Measurements from ENCODE around the gene CNOT2. TPM values are rescaled to one million over a fixed set of nuclear protein-coding genes. Genes with fewer than 3 reads are reported as not detected.

The CNOT2 gene
- total RNA-seq, 1 experiment from 2014 or later: 82.9 TPM

GRCh38 chr12:70230934-70231606 is 12.2 kb upstream of the CNOT2 start:
- H3K4ac ChIP-seq (ENCODE audit: low read depth, low read length): no peak overlapping the region
- H3K27ac ChIP-seq (ENCODE audit: insufficient read length, low read depth, low read length): no peak overlapping the region
- H3K4me2 ChIP-seq (ENCODE audit: insufficient read depth, insufficient read length, low read length): no peak overlapping the region
- WGBS (ENCODE audit: extremely low coverage, insufficient read length, low lambda C conversion rate): no CpG with 5 or more reads among the region's 2 CpGs
- H4K20me1 ChIP-seq (ENCODE audit: control insufficient read depth, insufficient read depth, insufficient read length): no peaks in the 10 kb centered on the region
- H3K27me3 ChIP-seq (ENCODE audit: insufficient read depth, low read length): no peaks in the 10 kb centered on the region
- Mint-ChIP-seq H3K4me1 (no peaks in the 10 kb centered on the region), H3K27me3 (ENCODE audit: low read depth) (no peaks in the 10 kb centered on the region), H3K36me3 (ENCODE audit: insufficient read depth in 1 of 3, low read depth in 3 of 3) (peaks cover 5 to 11% (median 10%) of the 10 kb centered on the region in 3 experiments; a peak in 6 of 7 replicates), H3K9me3 (peaks cover 3 to 4% of the 10 kb centered on the region in 2 experiments; a peak in 4 of 5 replicates), H3K4me3 (no peak overlapping the region), H3K27ac (peak overlapping the region in 1 of 3 experiments; percentile 15; a peak in 1 of 7 replicates)
- no peak overlapping the region for H4K8ac ChIP-seq (replicated peaks; ENCODE audit: insufficient read length, low read depth, low read length)
- H3K23me2 ChIP-seq (ENCODE audit: insufficient read length, low read depth, low read length, poor library complexity, severe bottlenecking): no peaks in the 10 kb centered on the region
- no peak overlapping the region for H3K9ac ChIP-seq (ENCODE audit: extremely low read depth, insufficient read length, low read length)
- H2BK120ac ChIP-seq (ENCODE audit: low read depth, low read length, poor library complexity, severe bottlenecking): no peak overlapping the region
- DNase-seq: no peak
- H3K4me1 ChIP-seq (ENCODE audit: insufficient read depth, low read length): no peaks in the 10 kb centered on the region
- H2BK5ac ChIP-seq (ENCODE audit: insufficient read length, low read length): no peak overlapping the region
- H2BK15ac ChIP-seq (ENCODE audit: low read depth, low read length): no peak overlapping the region
- no peak overlapping the region for H3K56ac ChIP-seq (ENCODE audit: insufficient read length, low read depth, low read length)
- no peaks in the 10 kb centered on the region for H3K79me2 ChIP-seq (ENCODE audit: insufficient read depth, low read length)
- H2AK5ac ChIP-seq (ENCODE audit: insufficient read length, low read length): no peak overlapping the region
- H2BK20ac ChIP-seq (ENCODE audit: low read depth, low read length, poor library complexity, severe bottlenecking): no peak overlapping the region
- no peak overlapping the region for H4K91ac ChIP-seq (ENCODE audit: insufficient read length, low read depth, low read length)
- no peak overlapping the region for H3T11ph ChIP-seq (ENCODE audit: low read length)
- no peak overlapping the region for H4K5ac ChIP-seq (ENCODE audit: insufficient read length, low read depth, low read length)
- H3K23ac ChIP-seq (ENCODE audit: insufficient read length, low read depth, low read length): no peak overlapping the region
- H2BK12ac ChIP-seq (ENCODE audit: insufficient read length, low read depth, low read length): no peak overlapping the region
- no peak overlapping the region for H3K18ac ChIP-seq (ENCODE audit: insufficient read length, low read depth, low read length)
- no peak for TF ChIP-seq CTCF (conservative IDR thresholded peaks at IDR 0.05)
- H3K79me1 ChIP-seq (ENCODE audit: insufficient read depth, low read depth, low read length, poor library complexity, severe bottlenecking): no peaks in the 10 kb centered on the region
- no peak overlapping the region for H3K14ac ChIP-seq (ENCODE audit: insufficient read depth, low read length)
- no peaks in the 10 kb centered on the region for H3K9me3 ChIP-seq (ENCODE audit: control insufficient read depth, low read depth, low read length)
- H2AFZ ChIP-seq (ENCODE audit: low read length): no peak overlapping the region

Data from H9 (cell line).